ENCODE results near the gene KRT71. TPM values are rescaled to one million over a fixed set of nuclear protein-coding genes. Genes with fewer than 3 reads are reported as not detected.

KRT71 gene
- total RNA-seq, 1 experiment from 2014 or later: not detected

DNA sequence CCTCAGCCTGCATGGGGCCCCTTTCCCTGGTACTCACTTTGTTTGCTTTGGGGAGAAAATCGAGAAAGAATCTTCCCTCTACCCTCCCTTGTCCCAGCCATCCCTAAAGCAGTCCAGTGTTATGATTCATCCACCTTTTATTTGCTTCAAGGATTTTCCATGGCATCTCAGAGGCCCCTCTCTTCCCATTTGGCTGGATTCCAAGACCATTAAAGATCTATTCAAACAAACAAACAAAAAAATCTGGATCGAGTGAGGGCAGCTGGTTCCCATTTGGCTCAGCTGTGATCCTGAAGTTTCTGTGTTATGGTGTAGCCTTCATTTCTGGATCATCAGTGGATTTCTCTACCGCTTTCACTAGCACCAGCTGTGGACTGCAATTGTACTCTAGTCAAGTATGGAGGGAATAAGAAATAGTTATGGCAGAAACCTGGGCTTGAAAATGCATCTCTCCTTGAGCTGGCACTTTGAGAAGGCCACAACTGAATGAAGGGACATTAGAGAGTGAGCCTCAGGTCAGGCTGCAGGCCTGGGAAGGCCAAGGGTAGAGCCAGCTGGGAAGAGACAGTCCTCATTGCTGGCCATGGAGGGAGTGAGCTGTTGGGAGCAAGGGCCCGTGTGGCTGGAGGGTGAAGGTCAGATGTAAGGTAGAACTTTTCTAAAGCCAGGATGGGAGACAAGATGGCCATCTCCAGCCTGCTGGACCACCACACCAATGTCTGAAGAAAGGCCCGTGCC lies 13.7 kb downstream of the KRT71 start:
- peak; percentile 67 for DNase-seq (ENCODE audit: low read depth)

DNA sequence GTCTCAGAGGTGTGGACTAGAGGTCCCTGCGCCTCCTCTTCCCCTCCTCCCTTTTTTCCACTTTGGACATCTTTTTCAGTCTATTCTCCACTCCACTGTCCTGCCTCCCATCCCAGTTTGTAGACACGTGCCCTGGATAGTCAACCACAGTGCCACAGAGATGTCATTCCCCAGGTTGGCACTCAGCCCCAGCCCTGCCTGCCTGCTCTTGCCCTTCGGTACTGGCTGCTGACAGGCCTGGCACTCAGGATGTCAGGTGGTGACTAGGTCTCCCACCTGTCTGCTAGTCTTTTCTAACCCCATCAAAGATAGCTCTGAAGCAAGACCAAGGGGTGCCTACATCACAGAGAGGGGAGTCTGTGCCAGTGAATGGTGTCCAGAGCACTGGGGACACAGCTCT lies 15.8 kb downstream of the KRT71 start:
- no peak for DNase-seq (ENCODE audit: low read depth)

GRCh38 chr12:52535574-52535973 lies 17.4 kb downstream of the KRT71 start:
- no peak for DNase-seq (ENCODE audit: low read depth)

- no peak for DNase-seq (ENCODE audit: low read depth)
Measured at GRCh38 chr12:52534482-52534881, 18.5 kb downstream of the KRT71 start.

- DNase-seq (ENCODE audit: low read depth): no peak
Measured at GRCh38 chr12:52533686-52534470, 19.1 kb downstream of the KRT71 start.

- DNase-seq (ENCODE audit: low read depth): no peak
Measured at GRCh38 chr12:52532636-52533035, 20.3 kb downstream of the KRT71 start.

GRCh38 chr12:52531566-52532300 lies 21.2 kb downstream of the KRT71 start:
- DNase-seq (ENCODE audit: low read depth): no peak

DNA sequence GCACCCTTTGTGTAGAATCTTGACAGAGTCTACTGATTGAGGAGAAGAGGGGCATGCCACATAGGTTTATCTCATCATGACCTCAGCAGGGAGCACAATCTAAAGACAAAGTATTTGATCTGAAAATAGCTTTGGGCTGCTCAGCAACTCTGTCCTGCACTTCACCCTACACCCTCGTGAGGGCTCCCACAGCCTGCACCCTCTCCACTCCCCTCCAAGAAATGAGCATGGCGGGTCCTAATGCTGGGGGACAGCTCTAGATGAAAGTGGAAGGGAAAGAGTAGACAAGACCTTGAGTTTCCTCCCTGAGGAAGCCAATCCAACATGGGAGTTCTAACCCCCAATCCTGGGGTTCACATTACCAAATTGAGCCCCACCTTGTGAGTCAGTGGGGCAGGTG lies 22.0 kb downstream of the KRT71 start:
- no peak for DNase-seq (ENCODE audit: low read depth)

DNA sequence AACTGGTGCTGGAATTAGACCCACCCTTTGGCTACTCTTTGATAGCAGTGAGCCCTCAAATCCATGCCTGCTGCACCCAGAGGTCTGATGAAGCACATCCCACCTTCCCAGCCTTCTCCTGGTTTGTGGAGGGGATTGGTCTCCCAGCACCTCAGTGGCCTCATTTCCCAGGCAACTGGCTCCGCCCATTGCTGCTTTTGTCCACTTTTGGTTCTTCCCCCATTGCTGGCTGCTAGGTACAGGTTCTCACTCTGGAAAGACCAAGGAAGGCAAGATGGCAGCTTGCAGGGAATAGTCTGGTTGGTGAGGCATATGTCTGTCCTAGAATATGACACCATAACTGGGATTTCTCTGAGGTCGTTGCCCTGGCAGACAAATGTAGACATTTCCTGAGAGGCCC lies 22.6 kb downstream of the KRT71 start:
- DNase-seq (ENCODE audit: low read depth): no peak

DNA sequence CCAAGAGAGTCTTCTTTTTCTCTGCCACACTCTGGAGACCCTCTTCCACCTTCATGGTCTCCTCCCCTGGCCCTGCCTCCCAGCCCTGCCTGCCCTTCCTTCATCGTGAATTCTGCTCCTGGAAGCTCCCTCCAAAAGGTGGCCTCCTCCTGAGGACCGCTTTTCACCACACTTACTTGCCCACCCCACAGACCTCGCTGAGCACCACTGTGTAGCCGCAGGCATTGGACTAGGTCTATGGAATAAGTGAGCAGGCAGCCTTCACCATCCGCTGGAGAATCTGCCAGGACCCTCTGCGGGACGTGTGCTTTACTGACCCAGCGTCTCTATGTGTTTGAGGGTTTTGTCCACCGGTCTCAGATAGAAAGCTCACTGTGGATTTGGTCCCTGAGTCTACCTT lies 23.1 kb downstream of the KRT71 start:
- no peak for DNase-seq (ENCODE audit: low read depth)

DNA sequence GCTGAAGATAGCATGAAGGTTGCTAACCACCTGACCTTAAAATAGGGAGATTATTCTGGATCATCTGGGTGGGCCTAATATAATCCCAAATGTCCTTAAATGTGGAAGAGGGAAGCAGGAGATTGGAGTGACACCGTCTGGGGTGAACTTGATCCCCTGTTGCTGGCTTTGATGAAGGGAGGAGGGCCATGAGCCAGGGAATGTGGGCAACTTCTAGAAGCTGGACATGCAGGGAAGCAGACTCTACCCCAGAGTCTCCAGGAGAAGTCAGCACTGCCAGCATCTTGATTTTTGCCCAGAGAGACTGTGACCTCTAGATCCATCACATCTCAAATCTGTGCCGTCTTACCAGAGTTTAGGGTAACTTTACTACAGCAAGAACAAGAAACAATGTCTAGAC lies 23.5 kb downstream of the KRT71 start:
- DNase-seq (ENCODE audit: low read depth): no peak

DNA sequence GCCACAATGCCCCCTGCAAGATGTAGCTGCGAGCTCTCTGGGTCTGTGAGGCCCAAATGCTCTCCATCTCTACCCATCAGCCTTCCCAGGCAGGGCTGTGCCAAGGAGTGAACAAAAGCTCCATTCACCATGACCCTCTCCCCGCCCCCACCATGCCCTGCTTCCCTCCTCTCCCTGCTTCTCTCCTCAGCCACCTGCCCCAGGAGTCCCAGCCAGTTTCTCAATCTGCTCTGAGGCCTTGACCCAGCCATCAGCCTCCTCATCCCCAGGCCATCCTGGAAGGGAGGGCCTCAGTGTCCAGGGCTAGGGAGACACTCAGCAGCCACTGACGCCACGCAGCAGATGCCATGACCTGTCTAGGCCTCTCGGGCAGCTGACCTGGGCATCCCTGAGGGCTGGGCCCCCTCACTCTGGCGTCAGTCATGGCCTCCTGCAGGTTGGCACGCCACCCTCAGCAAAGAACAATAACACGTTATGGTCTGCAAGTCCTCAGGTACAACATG lies 24.3 kb downstream of the KRT71 start:
- no peak for DNase-seq (ENCODE audit: low read depth)

GRCh38 chr12:52527121-52527800 lies 25.7 kb downstream of the KRT71 start:
- DNase-seq (ENCODE audit: low read depth): no peak

- DNase-seq (ENCODE audit: low read depth): no peak
Measured at GRCh38 chr12:52526511-52526951, 26.4 kb downstream of the KRT71 start.

GRCh38 chr12:52525661-52526499 lies 27.1 kb downstream of the KRT71 start:
- no peak for DNase-seq (ENCODE audit: low read depth)

DNA sequence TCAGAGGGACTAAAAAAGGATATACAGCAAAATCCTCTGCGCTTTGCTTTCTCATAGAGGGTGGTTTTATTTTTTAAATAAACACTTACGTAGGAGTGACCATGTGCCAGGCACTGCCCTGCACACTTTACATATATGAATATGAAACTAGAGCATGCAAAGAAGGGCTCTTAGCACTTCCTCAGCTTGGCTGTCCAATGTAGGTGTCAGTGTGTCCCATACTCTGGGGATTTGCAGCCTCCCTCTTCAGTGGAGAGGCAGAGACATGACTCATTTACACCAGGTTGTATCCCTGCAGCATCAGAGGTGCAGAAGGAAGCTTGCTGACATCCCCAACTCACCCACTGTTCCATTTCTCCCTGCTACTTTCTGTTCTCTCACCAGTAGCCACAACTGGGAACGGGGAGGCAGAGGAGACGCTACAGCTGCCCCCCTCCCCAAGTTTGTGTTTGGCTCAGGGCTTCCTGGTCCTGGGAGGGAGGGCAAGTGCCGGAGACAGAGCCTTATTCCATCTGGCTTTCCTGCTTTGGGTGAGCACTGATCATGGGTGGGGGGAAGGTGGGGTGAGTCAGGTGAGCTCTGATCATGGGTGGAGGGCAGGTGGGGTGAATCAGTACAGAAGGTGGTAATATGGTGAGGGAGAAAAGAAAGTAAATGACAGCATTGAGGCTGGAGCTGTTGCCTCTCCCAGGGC lies 27.9 kb downstream of the KRT71 start:
- no peak for DNase-seq (ENCODE audit: low read depth)

DNA sequence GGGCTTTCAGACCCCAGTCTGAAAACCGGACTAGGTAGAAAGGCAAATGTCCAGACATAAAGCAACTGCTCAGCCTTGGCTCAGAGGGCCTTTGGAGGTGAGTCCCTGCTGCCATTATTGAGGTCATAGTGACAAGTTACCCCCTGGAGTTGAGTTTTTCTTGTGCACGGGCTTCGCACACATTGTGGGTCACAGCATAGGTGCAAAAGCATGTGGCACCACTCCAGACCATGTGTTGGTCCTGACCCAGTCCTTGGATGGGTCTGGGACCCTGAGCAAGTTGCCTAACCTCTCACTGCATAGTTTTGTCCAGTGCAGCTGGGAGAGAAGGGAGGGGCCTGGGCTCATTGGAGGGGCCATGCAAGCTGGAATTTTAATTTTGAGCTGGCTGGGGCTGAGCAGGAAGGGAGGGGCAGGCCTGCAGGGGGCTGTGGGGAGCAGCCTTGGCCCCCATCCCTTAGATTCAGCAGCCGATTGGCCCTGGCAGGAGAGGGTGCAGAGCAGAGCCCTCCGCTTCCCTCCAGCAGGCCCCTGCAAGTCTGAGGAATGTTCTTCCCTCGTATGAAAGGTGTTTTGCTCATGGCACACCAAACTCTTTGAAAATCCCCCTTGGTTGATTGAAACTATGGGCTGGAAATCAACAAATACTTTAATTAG lies 28.6 kb downstream of the KRT71 start:
- no peak for DNase-seq (ENCODE audit: low read depth)

DNA sequence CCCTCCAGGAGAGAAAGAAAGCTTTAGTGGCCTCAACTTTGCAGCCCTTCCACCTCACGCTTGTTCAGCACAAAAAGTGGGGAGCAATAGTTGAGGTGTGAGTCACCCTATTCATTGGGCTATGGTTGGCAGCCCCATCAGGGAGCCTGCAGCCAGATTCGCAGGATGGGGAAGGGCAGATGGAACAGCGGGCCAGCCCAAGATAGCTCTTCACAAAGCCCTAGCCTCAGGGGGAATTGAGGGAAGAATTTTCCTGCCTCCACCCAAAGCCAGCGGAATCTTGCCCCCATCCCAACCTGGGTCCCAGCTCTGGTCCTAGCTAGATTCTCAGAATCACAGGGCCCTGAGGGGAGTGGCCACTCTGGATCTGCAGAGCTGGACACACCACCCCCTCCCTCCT lies 29.1 kb downstream of the KRT71 start:
- no peak for DNase-seq (ENCODE audit: low read depth)

DNA sequence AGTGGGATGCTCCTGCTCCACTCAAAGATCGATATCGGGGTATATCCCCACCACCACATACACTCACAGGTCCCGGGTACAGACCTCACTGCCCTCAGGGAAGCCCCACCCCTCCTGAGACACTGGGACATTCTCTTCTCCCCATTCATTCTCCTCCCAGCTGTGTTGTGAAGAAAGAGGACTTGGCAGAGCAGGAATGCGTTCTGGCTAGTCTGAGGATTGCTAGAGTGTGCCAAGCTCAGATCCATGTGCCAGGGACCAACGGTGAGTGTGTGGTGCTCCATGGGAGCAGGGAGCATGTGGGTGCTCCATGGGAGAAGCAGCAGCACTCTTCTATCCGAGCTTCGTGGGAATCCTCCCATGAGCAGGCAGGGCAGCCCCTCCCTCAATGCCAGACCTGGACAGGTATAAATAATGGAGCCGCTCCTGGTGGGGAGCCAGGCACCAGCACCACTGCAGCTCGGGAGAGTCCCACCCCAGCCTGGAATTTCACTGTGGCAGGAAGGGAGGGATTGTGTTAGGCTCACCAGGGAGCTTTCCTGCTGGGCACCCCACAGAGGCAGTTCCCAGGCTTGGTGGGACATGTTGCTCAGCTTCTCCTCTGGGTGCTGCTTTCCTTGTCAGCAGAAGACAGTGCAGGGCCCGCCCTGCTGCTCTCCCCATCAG lies 30.5 kb downstream of the KRT71 start:
- DNase-seq (ENCODE audit: low read depth): peak; percentile 38
